Measurements from ENCODE around the gene C6orf47.

Gene C6orf47

GRCh38 chr6:31642798-31643570, 17.6 kb downstream of the C6orf47 start:
- DNase-seq (ENCODE audit: low spot score) = no peak
- no peak for TF ChIP-seq CTCF (IDR thresholded peaks at IDR 0.05; ENCODE audit: extremely low read depth, missing control alignments)

- no peak for TF ChIP-seq CTCF (IDR thresholded peaks at IDR 0.05; ENCODE audit: extremely low read depth, missing control alignments)
- no peak for DNase-seq (ENCODE audit: low spot score)
Measured at GRCh38 chr6:31641370-31641769, 19.2 kb downstream of the C6orf47 start.

- TF ChIP-seq CTCF (IDR thresholded peaks at IDR 0.05; ENCODE audit: extremely low read depth, missing control alignments) = no peak
- no peak for DNase-seq (ENCODE audit: low spot score)
Measured at GRCh38 chr6:31640612-31641011, 20.0 kb downstream of the C6orf47 start.

- TF ChIP-seq CTCF (IDR thresholded peaks at IDR 0.05; ENCODE audit: extremely low read depth, missing control alignments) = no peak
- DNase-seq (ENCODE audit: low spot score) = no peak
Measured at GRCh38 chr6:31639449-31639861, 21.1 kb downstream of the C6orf47 start.

- TF ChIP-seq CTCF (IDR thresholded peaks at IDR 0.05; ENCODE audit: extremely low read depth, missing control alignments) = no peak
- DNase-seq (ENCODE audit: low spot score) = no peak
Measured at GRCh38 chr6:31639043-31639442, 21.5 kb downstream of the C6orf47 start.

- no peak for DNase-seq (ENCODE audit: low spot score)
- TF ChIP-seq CTCF (IDR thresholded peaks at IDR 0.05; ENCODE audit: extremely low read depth, missing control alignments) = no peak
Measured at GRCh38 chr6:31636698-31637596, 23.6 kb downstream of the C6orf47 start.

- TF ChIP-seq CTCF (IDR thresholded peaks at IDR 0.05; ENCODE audit: extremely low read depth, missing control alignments) = no peak
- no peak for DNase-seq (ENCODE audit: low spot score)
Measured at GRCh38 chr6:31634969-31635575, 25.5 kb downstream of the C6orf47 start.

Measured in GM20000 (cell line).